HL-60/S4 (cell line): ENCODE results near the gene KRTAP5-6.
"Not testable (repeated sequence)": the region's sequence is repeated elsewhere in the genome, so short reads cannot be mapped to it uniquely, and the experiment has no call there.

Experiments
- in situ Hi-C: fragments of 300-500 bp; cut with MboI; formaldehyde crosslinking; loops from 2 replicates; pipeline ENCODE4 v1.14.3; 2022; ENCODE audit warnings: low sequenced_read_pairs

Gene KRTAP5-6

DNA sequence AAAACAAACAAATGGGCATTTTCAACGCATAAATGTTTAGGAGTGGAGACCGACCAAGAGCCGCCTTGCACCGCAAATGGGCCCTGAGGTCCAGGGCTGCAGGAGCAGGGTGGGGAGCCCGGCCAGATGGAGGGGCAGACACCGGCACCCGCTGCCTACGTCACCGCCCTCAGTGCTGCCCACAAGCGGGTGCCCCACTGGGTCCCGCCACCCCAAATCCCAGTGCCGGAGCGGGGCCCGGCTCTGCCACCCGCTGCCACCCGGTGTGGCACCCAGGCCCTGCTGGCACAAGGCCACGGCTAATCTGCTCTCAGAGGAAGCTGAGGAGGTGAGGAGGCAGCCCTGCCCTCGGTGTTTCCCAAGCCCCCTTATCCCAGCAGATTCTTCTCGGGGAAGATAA lies 13.8 kb upstream of the KRTAP5-6 start:
- in situ Hi-C loops, result not testable (repeated sequence)

DNA sequence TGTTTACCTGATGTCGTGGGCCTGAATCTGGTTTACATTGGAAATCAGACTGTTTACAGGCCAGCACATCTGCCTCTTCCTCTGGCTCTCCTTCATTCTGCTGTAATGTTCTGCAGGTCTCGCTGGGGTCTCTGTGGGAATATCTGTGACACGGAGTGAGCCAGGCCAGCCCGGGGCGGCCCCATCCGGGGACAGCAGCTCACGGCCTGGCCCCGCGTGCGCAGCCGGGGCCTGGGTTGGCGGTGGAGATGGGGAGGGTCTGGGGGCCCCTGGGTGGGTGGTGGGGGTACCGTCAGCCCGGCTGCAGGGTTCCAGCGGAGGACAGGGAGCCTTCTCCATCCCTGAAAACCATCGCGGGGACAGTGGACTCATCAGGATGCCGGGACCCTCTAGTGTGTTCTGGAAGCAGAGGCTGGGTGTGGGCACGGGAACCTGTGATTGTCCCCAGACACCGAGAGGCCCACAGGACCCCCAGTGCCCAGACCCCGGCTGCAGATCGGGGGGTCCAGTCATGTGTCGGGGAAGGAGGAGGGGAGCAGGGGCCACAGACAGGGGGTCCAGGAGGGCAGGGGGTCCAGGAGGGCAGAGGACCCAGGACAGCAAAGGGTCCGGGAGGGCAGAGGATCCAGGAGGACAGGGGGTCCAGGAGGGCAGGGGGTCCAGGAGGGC lies 13.0 kb upstream of the KRTAP5-6 start:
- in situ Hi-C loops, result not testable (repeated sequence)

DNA sequence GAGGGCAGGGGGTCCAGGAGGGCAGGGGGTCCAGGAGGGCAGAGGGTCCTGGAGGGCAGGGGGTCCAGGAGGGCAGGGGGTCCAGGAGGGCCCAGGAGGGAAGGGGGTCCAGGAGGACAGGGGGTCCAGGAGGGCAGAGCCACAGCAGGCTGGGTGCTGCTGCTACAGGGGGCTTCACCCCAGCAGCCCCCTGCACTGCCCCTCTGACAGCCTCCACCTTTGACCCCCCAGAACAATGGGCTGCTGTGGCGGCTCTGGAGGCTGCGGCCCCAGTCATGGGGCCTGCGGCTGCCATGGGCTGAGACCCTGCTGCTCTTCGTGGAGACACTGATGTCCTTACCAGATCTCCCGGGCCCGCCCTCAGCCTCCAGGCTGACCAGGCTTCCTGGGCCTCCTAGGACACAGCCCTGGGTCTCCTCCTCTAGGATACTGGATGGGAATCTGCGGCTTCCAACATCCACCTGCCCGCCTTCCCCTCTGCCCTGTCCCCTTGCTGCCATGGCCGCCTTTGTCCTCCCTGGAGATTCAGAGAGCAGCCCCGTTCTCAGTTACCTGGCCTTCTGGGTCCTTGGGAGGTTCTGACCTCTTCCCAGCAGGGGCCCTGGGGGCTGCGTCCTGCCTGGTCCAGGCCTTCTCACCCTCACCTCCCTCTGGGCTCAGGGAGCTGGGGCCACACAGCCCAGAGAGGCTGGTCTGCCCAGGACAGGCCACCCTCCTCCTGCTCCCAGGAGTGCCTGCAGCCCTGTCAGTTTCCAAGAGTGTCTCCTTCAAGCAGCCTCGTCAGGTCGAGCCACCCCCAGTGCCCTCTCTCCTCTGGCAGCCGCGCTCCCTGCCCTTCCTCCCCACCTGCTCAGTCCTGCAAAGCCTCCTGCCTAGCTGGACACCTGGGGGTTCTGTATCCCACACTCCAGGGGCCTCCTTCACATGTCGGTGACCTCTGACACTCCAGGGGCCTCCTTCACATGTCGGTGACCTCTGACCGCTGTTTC lies 11.8 kb upstream of the KRTAP5-6 start:
- in situ Hi-C loops, result not testable (repeated sequence)

GRCh38 chr11:1686220-1686619 lies 10.8 kb upstream of the KRTAP5-6 start:
- in situ Hi-C loops, result not testable (repeated sequence)

- in situ Hi-C loops, result not testable (repeated sequence)
Measured at GRCh38 chr11:1688336-1688947, 8.6 kb upstream of the KRTAP5-6 start.

GRCh38 chr11:1689250-1690166 lies 7.5 kb upstream of the KRTAP5-6 start:
- in situ Hi-C loops, result loop anchor here (10.0 kb wide), 1 partner anchor 145 kb away; the partner anchor contains the start of genes SYT8 and TNNI2

DNA sequence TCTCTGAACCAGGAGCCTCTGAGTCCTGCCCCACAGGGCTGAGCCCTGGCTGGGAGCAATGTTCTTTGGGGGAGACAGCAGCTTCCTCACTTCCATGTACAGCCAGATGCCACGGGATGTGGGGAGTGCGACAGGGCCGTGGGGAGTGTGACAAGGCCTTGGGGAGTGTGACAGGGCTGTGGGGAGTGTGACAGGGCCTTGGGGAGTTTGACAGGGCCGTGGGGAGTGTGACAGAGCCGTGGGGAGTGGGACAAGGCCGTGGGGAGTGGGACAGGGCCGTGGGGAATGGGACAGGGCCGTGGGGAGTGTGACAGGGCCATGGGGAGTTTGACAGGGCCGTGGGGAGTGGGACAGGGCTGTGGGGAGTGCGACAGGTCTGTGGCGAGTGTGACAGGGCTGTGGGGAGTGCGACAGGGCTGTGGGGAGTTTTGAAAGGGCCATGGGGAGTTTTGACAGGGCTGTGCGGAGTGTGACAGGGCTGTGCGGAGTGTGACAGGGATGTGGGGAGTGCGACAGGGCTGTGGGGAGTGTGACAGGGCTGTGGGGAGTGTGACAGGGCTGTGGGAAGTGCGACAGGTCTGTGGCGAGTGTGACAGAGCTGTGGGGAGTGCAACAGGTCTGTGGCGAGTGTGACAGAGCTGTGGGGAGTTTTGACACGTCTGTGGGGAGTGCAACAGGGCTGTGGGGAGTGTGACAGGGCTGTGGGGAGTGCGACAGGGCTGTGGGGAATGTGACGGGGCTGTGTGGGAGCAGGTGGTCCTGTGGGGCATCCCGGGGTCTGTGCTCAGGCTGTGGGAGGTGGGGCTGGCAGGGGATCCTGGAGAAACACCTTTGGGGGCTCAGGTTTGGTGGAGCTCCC lies 6.6 kb upstream of the KRTAP5-6 start:
- in situ Hi-C loops, result loop anchor here (10.0 kb wide), 1 partner anchor 144 kb away; the partner anchor contains the start of genes SYT8 and TNNI2

DNA sequence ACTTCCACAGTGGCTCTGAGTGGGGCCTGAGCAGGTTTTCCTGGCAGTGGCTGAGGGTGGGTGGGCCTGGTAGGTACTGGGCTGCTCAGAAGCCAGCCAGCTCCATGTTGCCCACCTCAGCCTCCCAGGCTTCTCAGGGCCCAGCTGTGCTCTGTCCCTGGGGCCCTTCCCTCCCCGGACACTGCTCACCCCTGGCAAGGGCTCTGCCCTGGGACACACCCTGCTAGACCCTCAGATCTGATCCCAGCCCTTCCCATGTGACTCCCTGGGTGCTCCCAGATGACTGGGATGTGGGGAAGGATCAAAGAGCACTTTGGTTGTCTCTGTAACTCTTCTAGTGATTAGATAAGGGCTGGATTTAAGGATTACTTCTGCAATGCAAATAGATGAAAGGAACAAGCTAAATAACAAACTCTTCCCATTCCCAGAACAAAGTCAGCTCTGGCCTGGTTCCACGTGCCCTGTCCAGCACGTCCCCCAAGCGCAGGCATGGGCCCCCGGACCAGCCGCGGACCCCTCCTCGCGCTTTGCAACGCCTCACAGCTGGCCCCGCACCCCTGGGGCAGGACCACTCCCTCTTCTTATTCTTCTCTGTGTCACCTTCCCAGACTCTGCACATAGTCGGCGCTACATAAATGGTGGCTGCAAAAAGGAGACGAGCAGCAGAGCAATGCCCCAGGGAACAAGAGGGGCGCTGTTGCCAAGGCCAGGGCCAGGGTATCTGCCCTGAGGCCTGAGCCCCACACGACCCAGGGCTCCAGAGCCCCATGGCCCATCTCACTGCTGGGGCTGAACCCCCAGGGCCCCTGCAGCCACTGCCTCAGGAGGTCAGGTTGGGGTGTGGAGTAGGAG lies 5.7 kb upstream of the KRTAP5-6 start:
- in situ Hi-C loops, result loop anchor here (10.0 kb wide), 1 partner anchor 144 kb away; the partner anchor contains the start of genes SYT8 and TNNI2

GRCh38 chr11:1691878-1692707 lies 4.9 kb upstream of the KRTAP5-6 start:
- in situ Hi-C loops, result loop anchor here (10.0 kb wide), 1 partner anchor 143 kb away; the partner anchor contains the start of genes SYT8 and TNNI2

GRCh38 chr11:1692708-1693326 lies 4.2 kb upstream of the KRTAP5-6 start:
- in situ Hi-C loops, result loop anchor here (10.0 kb wide), 1 partner anchor 142 kb away; the partner anchor contains the start of genes SYT8 and TNNI2

- in situ Hi-C loops, result loop anchor here (10.0 kb wide), 1 partner anchor 141 kb away; the partner anchor contains the start of genes SYT8 and TNNI2
Measured at GRCh38 chr11:1693327-1694063, 3.5 kb upstream of the KRTAP5-6 start.

DNA sequence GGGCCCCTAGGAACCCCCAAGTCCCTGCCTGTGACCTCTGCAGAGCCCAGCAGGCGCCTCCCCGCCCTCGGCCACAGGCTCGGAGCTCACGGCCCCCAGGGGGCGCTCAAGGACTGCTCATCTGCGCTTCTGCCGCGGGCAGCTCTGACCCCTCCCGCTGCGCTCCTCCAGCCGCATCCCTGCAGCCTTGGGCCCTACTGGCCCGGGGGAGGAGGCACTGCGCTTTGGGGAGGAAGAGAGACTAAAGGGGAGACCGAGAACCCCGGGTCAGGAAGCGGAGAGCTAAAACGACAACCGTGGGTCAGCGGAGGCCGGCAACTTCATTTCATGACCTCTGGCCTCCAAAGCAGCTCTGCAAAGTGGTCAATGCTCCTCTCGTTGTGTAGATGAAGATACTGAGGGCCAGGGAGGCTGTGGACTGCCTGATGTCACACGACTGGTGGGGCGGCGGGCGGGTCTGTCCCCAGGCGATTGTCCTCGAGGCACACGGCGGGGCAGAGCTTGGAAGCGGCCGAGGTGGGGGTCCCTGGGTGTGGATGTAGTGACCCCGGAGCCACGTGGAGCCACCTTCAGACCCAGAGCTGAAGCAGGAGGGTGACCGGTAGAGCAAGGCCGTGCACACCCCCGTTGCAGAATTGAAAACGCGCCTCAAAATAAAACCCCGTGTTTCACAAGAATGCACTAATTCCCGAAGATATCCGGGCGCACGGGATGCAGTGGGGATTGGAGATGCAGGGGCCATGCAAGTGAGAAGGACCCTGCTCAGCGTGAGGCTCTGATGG lies 2.7 kb upstream of the KRTAP5-6 start:
- in situ Hi-C loops, result loop anchor here (10.0 kb wide), 1 partner anchor 141 kb away; the partner anchor contains the start of genes SYT8 and TNNI2

DNA sequence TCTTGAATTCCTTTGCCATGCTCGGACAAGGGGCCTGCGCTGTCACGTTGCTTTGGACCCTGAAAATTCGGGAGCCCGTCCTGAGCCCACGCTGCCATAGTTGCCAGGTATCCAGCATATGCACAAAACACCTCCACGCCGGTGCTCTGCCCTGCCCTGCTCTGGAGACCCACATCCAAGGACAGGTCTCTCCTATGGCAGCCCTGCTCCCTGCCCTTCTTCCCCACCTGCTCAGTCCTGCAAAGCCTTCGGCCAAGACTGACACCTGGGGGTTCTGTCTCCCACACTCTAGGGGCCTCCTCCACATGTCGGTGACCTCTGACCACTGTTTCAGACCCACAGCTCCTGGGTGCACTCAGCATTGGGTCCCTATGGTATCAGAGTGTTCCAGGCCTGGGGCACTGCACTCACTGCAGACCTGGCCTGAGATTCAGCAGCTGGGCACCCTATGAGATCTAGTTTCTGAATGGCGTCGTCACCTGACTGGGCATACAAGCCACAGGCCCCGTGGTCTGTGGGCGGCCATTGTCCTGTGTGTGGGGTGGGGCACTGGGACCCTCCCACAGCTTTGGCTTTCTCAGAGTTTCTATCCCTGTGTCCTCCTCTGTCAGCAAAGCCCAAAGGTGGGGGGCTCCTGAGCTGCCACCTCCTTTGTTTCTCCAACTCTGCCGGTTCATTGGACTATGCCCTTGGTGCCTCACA lies 2.0 kb upstream of the KRTAP5-6 start:
- in situ Hi-C loops, result loop anchor here (10.0 kb wide), 1 partner anchor 140 kb away; the partner anchor contains the start of genes SYT8 and TNNI2

DNA sequence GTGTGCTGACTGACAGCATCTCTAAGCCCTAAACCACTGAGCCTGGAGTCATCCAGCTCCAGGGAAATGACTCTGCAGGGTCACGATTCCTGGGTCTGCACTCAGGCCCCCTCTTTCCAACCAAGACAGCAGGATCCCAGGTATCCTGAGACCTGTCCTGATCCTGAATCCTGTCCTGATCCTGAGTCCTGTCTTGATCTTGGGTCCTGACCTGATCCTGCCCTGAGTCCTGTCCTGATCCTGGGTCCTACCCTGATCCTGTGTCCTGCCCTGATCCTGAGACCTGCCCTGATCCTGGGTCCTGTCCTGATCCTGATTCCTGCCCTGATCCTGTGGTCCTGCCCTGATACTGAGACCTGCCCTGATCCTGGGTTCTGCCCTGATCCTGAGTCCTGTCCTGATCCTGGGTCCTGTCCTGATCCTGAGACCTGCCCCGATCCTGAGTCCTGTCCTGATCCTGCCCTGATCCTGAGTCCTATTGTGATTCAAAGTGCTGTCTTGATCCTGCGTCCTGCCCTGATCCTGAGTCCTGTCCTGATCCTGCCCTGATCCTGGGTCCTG lies 1.4 kb upstream of the KRTAP5-6 start:
- in situ Hi-C loops, result loop anchor here (10.0 kb wide), 1 partner anchor 139 kb away; the partner anchor contains the start of genes SYT8 and TNNI2
